Measurements from ENCODE around the gene RCAN2.

DNA sequence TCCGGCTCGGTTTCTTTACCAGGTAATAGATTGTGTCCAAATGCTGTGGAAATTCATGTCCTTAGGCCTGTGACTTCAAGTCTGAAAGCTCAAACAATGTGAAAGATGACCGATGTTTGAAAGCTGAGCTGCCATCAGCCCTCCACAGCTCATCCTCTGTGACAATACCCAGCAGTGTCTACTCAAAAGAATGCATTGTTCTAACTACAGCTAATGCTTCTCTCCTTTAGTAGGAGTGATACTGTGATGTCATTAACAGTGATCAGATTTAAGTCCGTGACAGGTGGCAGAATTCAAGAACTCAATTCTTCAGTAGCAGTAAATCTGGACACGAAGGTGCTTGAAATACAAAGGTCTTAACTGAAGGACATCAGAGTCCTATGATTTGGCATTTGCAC lies 97.3 kb downstream of the RCAN2 start:
- no peak for TF ChIP-seq POLR2AphosphoS5 (IDR thresholded peaks at IDR 0.05; ENCODE audit: low read depth)
- no peak for TF ChIP-seq EZH2 (IDR thresholded peaks at IDR 0.05; ENCODE audit: low read depth, unreplicated experiment)
- no peak for TF ChIP-seq CTCF (conservative IDR thresholded peaks at IDR 0.05; ENCODE audit: low read depth in 2 of 2)
